ENCODE results near the gene CTSE. TPM values are rescaled to one million over a fixed set of nuclear protein-coding genes. Genes with fewer than 3 reads are reported as not detected.
A peak's percentile ranks its signal among the peaks of the same experiment; 100 is the strongest.

CTSE gene
- total RNA-seq, 2 donors from 2014 or later: 10.1 to 10.8 TPM

DNA sequence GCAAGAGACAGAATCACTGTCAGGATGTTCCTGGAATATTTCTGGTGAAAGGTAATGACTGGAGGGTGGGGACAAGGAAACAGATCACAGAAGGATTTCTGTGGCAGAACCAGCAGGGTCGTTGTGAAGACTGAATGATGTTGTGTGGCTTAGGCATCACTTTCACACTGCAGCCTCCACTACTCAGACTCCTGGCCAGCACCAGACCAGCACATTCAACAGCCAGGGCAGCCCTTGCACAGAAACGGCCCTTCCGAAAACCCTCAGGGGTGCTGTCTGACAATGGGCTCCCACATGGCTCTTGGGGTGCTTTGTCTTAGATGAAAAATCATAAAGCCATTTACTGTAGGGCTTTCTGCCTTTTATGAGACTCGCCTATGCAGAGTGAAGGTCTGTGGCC is 16.7 kb downstream of the CTSE start:
- no peaks in the 10 kb centered on the region for H3K27me3 ChIP-seq
- no peaks in the 10 kb centered on the region for H3K4me1 ChIP-seq
- H3K9me3 ChIP-seq: no peaks in the 10 kb centered on the region
- no peak overlapping the region for H3K4me3 ChIP-seq
- no peaks in the 10 kb centered on the region for H3K36me3 ChIP-seq
- no peak overlapping the region for H3K27ac ChIP-seq
- TF ChIP-seq, protein P1, sequence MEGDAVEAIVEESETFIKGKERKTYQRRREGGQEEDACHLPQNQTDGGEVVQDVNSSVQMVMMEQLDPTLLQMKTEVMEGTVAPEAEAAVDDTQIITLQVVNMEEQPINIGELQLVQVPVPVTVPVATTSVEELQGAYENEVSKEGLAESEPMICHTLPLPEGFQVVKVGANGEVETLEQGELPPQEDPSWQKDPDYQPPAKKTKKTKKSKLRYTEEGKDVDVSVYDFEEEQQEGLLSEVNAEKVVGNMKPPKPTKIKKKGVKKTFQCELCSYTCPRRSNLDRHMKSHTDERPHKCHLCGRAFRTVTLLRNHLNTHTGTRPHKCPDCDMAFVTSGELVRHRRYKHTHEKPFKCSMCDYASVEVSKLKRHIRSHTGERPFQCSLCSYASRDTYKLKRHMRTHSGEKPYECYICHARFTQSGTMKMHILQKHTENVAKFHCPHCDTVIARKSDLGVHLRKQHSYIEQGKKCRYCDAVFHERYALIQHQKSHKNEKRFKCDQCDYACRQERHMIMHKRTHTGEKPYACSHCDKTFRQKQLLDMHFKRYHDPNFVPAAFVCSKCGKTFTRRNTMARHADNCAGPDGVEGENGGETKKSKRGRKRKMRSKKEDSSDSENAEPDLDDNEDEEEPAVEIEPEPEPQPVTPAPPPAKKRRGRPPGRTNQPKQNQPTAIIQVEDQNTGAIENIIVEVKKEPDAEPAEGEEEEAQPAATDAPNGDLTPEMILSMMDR (IDR thresholded peaks at IDR 0.05): no peak
- intact Hi-C loops (cut with DNase I): no loop called here
- no peak overlapping the region for H3K9ac ChIP-seq (ENCODE audit: low read depth in 2 of 2, low read length in 2 of 2)
- peak; percentile 4 for DNase-seq

DNA sequence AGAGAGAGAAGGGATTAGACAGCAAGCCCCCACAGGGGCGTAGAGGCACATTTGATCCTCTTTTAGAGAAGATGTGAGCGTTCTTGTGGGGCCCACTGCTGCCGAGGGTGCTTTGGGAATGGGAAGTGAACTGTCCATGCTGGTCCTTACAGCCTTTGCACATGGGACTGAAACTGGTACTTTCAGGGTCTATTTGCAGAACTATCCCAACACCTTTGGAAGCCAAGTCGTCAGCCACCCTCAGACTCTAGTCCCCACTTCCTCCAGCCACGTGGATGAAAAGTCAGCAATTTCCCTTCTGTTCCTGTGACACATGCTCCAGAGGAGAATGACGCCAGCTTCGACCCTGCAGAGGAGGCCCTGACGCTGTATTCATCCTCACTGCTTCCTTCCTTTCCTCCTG is 17.9 kb downstream of the CTSE start:
- H3K36me3 ChIP-seq: no peaks in the 10 kb centered on the region
- no peak overlapping the region for H3K27ac ChIP-seq
- H3K4me1 ChIP-seq: no peaks in the 10 kb centered on the region
- H3K9me3 ChIP-seq: no peaks in the 10 kb centered on the region
- H3K27me3 ChIP-seq: no peaks in the 10 kb centered on the region
- intact Hi-C loops (cut with DNase I): no loop called here
- TF ChIP-seq, protein P1 (IDR thresholded peaks at IDR 0.05): no peak
- H3K9ac ChIP-seq (ENCODE audit: low read depth in 2 of 2, low read length in 2 of 2): no peak overlapping the region
- DNase-seq: no peak
- H3K4me3 ChIP-seq: no peak overlapping the region

DNA sequence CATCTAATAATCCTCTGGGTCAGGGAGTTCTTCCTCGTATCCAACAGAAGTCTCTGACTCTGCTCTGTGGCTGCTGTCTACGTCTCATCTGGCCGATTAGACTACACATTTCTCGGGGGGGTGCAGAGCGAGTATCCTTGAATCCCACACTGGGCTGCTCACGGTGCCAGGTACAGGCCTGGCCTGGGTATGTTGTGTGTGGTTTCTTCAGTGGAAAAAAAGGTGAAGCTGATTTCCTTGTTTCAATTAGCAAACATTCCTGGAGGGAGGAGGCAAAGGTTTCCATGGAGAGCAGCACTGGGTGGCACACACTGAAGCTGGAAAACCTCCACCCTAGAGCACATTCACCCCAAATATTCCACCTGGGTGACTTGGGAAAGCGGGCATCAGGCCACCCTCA is 18.5 kb downstream of the CTSE start:
- TF ChIP-seq, protein P1 (IDR thresholded peaks at IDR 0.05): no peak
- H3K4me3 ChIP-seq: no peak overlapping the region
- H3K36me3 ChIP-seq: no peaks in the 10 kb centered on the region
- H3K27ac ChIP-seq: no peak overlapping the region
- H3K27me3 ChIP-seq: no peaks in the 10 kb centered on the region
- H3K4me1 ChIP-seq: no peaks in the 10 kb centered on the region
- no peaks in the 10 kb centered on the region for H3K9me3 ChIP-seq
- no peak overlapping the region for H3K9ac ChIP-seq (ENCODE audit: low read depth in 2 of 2, low read length in 2 of 2)
- no peak for DNase-seq
- intact Hi-C loops (cut with DNase I): no loop called here

DNA sequence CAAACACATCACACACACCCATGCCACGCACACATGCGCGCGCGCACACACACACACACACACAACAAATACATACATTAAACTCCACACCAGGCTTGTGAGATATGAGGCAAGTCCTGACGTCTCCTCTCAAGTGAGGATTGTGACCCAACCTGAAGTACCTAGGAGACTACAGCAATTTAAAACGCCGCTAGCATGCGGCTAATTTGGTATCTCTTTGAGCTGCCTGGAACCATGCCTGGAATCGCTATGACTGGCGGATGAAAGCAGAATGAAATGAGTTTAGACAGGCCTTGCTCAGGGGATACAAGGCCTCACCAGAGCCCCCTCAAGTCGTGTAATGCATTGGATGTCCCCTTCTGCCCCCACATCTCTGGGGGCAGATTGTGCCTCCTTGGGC is 18.9 kb downstream of the CTSE start:
- DNase-seq: peak; percentile 11
- no peaks in the 10 kb centered on the region for H3K27me3 ChIP-seq
- H3K4me3 ChIP-seq: no peak overlapping the region
- no peak overlapping the region for H3K9ac ChIP-seq (ENCODE audit: low read depth in 2 of 2, low read length in 2 of 2)
- H3K4me1 ChIP-seq: no peaks in the 10 kb centered on the region
- TF ChIP-seq, protein P1 (IDR thresholded peaks at IDR 0.05): no peak
- intact Hi-C loops (cut with DNase I): no loop called here
- no peak overlapping the region for H3K27ac ChIP-seq
- no peaks in the 10 kb centered on the region for H3K9me3 ChIP-seq
- no peaks in the 10 kb centered on the region for H3K36me3 ChIP-seq

DNA sequence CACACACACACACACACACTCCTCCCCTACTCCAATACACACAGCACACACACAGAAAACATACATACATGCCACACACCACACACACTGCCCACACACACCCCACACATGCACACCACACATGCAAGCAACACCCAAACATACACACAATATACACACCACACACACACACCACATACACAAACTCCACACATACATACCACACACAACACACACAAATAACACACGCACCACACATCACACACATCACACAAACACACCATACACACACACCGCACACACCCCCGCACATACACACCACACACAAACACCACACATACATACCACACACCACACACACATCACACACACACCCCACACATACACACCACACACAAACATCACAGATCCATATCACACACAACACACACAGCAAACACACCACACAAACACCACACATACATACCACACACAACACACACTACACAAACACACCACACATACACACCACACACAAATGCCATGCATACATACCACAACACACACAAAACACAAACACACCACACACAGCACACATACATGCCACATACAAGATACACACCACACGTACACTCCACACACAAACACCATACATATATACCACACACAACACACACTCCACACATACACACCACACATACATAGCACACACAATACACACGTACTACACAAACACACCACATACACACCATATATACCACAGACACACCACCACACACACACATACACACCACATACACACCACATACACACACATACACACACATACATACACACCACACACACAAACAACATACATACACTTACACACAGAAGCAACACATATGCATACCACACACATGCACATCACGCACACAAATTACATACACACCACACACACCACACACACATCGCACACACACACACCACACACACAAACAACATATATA is 19.6 kb downstream of the CTSE start:
- no peak overlapping the region for H3K27ac ChIP-seq
- no peak overlapping the region for H3K9ac ChIP-seq (ENCODE audit: low read depth in 2 of 2, low read length in 2 of 2)
- peak; percentile 9 for DNase-seq

More for the DNA sequence above, 19.6 kb downstream of the CTSE start:
- Histone ChIP-seq H3K4me3 (no peak overlapping the region), H3K4me1 (no peaks in the 10 kb centered on the region), H3K9me3 (no peaks in the 10 kb centered on the region), H3K27me3 (no peaks in the 10 kb centered on the region), H3K36me3 (no peaks in the 10 kb centered on the region)
- TF ChIP-seq, protein P1 (IDR thresholded peaks at IDR 0.05): no peak
- intact Hi-C loops (cut with DNase I): no loop called here

All from colonic mucosa (tissue), 4 donors.